K562 (cell line): ENCODE results near the gene DBH. TPM values are rescaled to one million over a fixed set of nuclear protein-coding genes. Genes with fewer than 3 reads are reported as not detected.

Experiments used
- CC2D1A ChIP-seq: fragments of 450-650 bp; IDR thresholded peaks from 2 replicates; pipeline ENCODE4 v1.6.1; 2017; ENCODE audit warnings: mild to moderate bottlenecking
- HNRNPL ChIP-seq: fragments of 200-400 bp; formaldehyde crosslinking; IDR thresholded peaks from 2 replicates; pipeline ENCODE4 v1.6.1; 2017; ENCODE audit warnings: low read depth, mild to moderate bottlenecking, low read length
- KDM5B ChIP-seq: fragments of 200-600 bp; sonication (generic); IDR thresholded peaks from 2 replicates; pipeline ENCODE4 v1.6.1; 2012; ENCODE audit warnings: low read depth, mild to moderate bottlenecking, moderate library complexity, low read length, control low read depth, inconsistent platforms; ENCODE audit not compliant: insufficient replicate concordance
- MXI1 ChIP-seq: IDR thresholded peaks from 2 replicates; pipeline ENCODE4 v1.6.1; 2011; ENCODE audit warnings: low read depth, mild to moderate bottlenecking, improper control_type of control experiment, low read length
- POLR2G ChIP-seq: fragments of 200-400 bp; formaldehyde crosslinking; IDR thresholded peaks from 2 replicates; pipeline ENCODE4 v1.6.1; 2017; ENCODE audit warnings: low read depth, mild to moderate bottlenecking, antibody characterized with exemption, low read length, moderate library complexity
- SAP30 ChIP-seq: fragments of 200-600 bp; sonication (generic); IDR thresholded peaks from 2 replicates; pipeline ENCODE4 v1.6.1; 2012; ENCODE audit warnings: borderline replicate concordance, low read depth, mild to moderate bottlenecking, moderate library complexity, low read length, control low read depth, inconsistent platforms; ENCODE audit not compliant: insufficient read depth, poor library complexity, severe bottlenecking
- TAL1 ChIP-seq: fragments of 450-650 bp; IDR thresholded peaks from 2 replicates; pipeline ENCODE4 v1.6.1; 2016; ENCODE audit warnings: mild to moderate bottlenecking
- U2AF2 ChIP-seq: fragments of 200-400 bp; formaldehyde crosslinking; optimal IDR thresholded peaks from 2 replicates; pipeline ENCODE3; 2017; ENCODE audit warnings: low read depth, mild to moderate bottlenecking, low read length
- ZBTB8A ChIP-seq: fragments of 450-650 bp; IDR thresholded peaks from 2 replicates; pipeline ENCODE4 v1.6.1; 2018; ENCODE audit warnings: mild to moderate bottlenecking, moderate library complexity; ENCODE audit not compliant: partially characterized antibody
- ZNF583 ChIP-seq: fragments of 250-450 bp; sonication (Bioruptor Pico); IDR thresholded peaks from 2 replicates; pipeline ENCODE4 v1.4.0; 2020
- polyA plus RNA-seq, 8 experiments: library from polyadenylated mRNA; depleted of rRNA in 4 of 8; stranded (reverse) in 5 of 8; unstranded in 3 of 8; fragments of >200 nt; fragmentation: Nextera tagmentation in 2 of 8; fragmentation: Illumina TruSeq in 1 of 8; extraction: Ambion mirVana in 2 of 8; extraction: Trizol in 1 of 8; gene quantifications; 2 replicates each; pipeline versions ENCODE4 v1.2.1 to v1.2.3, GENCODE V29; 2011 to 2014; ENCODE audit warnings: inconsistent platforms in 1 of 8, missing spikeins in 1 of 8
- total RNA-seq, 7 experiments: library from RNA; depleted of rRNA in 6 of 7; stranded (reverse); fragments of >200 nt in 6 of 7; fragmentation: Illumina TruSeq in 2 of 7; extraction: Trizol in 2 of 7; gene quantifications; 2 replicates each; pipeline versions ENCODE4 v1.2.1 to v1.2.3, GENCODE V29; 2011 to 2021; ENCODE audit warnings: low replicate concordance in 1 of 7
- TF ChIP-seq, protein P1 (sequence below): fragments of 150-350 bp; IDR thresholded peaks from 2 replicates; pipeline ENCODE4 v1.6.1; 2014; ENCODE audit warnings: low read depth, mild to moderate bottlenecking, low read length, borderline replicate concordance

DBH gene
- total and polyA plus RNA-seq, 9 of the 15 experiments (the other 6 are each of a cell fraction or from before 2014, with no cell fraction given), result not detected

DNA sequence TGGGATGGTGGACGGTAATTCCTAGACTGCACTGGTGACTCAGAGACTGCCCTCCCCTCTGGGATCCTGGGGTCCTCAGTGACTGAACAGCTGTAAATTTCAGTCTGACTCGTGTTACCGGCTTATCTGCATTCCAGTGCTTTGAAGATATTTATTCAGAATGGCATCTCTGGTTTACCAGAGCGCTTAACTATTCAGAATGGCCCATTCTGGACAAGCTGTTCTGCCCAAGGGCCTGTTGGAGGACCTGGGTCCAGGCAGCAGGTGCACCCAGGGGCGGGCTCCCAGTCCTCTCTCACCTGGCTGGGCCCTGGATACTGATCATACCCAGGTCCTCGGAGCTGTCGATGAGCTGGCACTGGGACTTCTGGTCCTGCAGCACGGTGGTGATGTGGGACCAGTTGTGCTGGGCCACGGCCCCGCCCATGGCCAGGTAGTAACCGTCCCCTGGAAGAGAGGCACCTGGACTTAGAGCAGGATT lies 54.0 kb downstream of the DBH start (continued):
- TF ChIP-seq HNRNPL, result no peak
- no peak for TF ChIP-seq TAL1
- TF ChIP-seq ZNF583, result no peak
- no peak for TF ChIP-seq POLR2G
- no peak for TF ChIP-seq ZBTB8A
- no peak for TF ChIP-seq U2AF2
- no peak for TF ChIP-seq CC2D1A
- TF ChIP-seq, protein P1, sequence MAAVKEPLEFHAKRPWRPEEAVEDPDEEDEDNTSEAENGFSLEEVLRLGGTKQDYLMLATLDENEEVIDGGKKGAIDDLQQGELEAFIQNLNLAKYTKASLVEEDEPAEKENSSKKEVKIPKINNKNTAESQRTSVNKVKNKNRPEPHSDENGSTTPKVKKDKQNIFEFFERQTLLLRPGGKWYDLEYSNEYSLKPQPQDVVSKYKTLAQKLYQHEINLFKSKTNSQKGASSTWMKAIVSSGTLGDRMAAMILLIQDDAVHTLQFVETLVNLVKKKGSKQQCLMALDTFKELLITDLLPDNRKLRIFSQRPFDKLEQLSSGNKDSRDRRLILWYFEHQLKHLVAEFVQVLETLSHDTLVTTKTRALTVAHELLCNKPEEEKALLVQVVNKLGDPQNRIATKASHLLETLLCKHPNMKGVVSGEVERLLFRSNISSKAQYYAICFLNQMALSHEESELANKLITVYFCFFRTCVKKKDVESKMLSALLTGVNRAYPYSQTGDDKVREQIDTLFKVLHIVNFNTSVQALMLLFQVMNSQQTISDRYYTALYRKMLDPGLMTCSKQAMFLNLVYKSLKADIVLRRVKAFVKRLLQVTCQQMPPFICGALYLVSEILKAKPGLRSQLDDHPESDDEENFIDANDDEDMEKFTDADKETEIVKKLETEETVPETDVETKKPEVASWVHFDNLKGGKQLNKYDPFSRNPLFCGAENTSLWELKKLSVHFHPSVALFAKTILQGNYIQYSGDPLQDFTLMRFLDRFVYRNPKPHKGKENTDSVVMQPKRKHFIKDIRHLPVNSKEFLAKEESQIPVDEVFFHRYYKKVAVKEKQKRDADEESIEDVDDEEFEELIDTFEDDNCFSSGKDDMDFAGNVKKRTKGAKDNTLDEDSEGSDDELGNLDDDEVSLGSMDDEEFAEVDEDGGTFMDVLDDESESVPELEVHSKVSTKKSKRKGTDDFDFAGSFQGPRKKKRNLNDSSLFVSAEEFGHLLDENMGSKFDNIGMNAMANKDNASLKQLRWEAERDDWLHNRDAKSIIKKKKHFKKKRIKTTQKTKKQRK, result no peak
- no peak for TF ChIP-seq SAP30
- TF ChIP-seq KDM5B, result no peak
- TF ChIP-seq MXI1, result no peak
